HCT116 (cell line): ENCODE data around the gene PLXNC1. TPM values are rescaled to one million over a fixed set of nuclear protein-coding genes. Genes with fewer than 3 reads are reported as not detected.

ENCODE experiments used
- ATAC-seq: fragments of 200-7000 bp; cut with Tn5 transposase; 2 replicates; pipeline ENCODE4 v1.9.1; 2020; ENCODE audit warnings: mild to moderate bottlenecking, moderate library complexity
- BruUV-seq: library from RNA; stranded (reverse); fragments of 400-500 nt; replicated peaks from 2 replicates; lab custom pipeline; 2021; lab: Mats Ljungman, UMichigan
- CTCF ChIA-PET: fragments of 300-600 bp; sonication (Branson Sonifier 250); formaldehyde crosslinking; loops from one replicate; lab custom pipeline; 2021; ENCODE audit warnings: antibody characterized with exemption; lab: Charles Lee
- POLR2A ChIA-PET: fragments of 300-600, 350-600 bp; sonication (Branson Sonifier 250); formaldehyde crosslinking; loops from one replicate; lab custom pipeline; 2021; ENCODE audit warnings: antibody characterized with exemption; lab: Charles Lee
- RAD21 ChIA-PET, 2 experiments: fragments of 300-600 bp; sonication (Branson Sonifier 250); formaldehyde crosslinking; loops; one replicate each; lab custom pipeline; 2023; ENCODE audit warnings: low total read pairs in 2 of 2; ENCODE audit not compliant: uncharacterized antibody in 2 of 2, unreplicated experiment in 2 of 2, low non-redundant PET in 1 of 2; lab: Charles Lee
- DNase-seq: peaks from one replicate; pipeline ENCODE4 v3.0.0-alpha.2; 2010; ENCODE audit warnings: low read depth, low spot score
- H2AFZ ChIP-seq: fragments of 200-600 bp; shearing (Covaris generic), sonication (generic); 2 replicates; pipeline ENCODE4 v1.6.1; 2017; ENCODE audit warnings: low read depth, mixed run types, mixed read lengths, antibody characterized with exemption, low read length; ENCODE audit not compliant: poor library complexity, severe bottlenecking
- H3K27ac ChIP-seq: 2 replicates; pipeline ENCODE4 v1.5.1; 2012; ENCODE audit warnings: low read depth, low read length
- H3K27me3 ChIP-seq: fragments of 200-600 bp; sonication (generic); 2 replicates; pipeline ENCODE4 v1.6.1; 2016; ENCODE audit warnings: mixed run types, low read length, mixed read lengths; ENCODE audit not compliant: insufficient read depth
- H3K36me3 ChIP-seq, 2 experiments: fragments of 200-500 bp in 1 of 2; fragments of 200-600 bp in 1 of 2; sonication (Bioruptor generic) in 1 of 2; sonication (generic) in 1 of 2; 2 replicates each; pipeline versions ENCODE4 v1.5.1 to v1.6.1; 2014 to 2016; ENCODE audit warnings: low read length in 2 of 2, inconsistent platforms in 1 of 2, mixed read lengths in 1 of 2, mixed run types in 1 of 2; ENCODE audit not compliant: insufficient read depth in 2 of 2, control insufficient read depth in 1 of 2
- H3K4me1 ChIP-seq, 2 experiments: fragments of 200-600 bp in 1 of 2; sonication (generic) in 1 of 2; 2 replicates each; pipeline versions ENCODE4 v1.5.1 to v1.6.1; 2012 to 2017; ENCODE audit warnings: low read length in 2 of 2, inconsistent platforms in 1 of 2, mild to moderate bottlenecking in 1 of 2, mixed read lengths in 1 of 2, mixed run types in 1 of 2, moderate library complexity in 1 of 2; ENCODE audit not compliant: insufficient read depth in 2 of 2, control insufficient read depth in 1 of 2
- H3K4me2 ChIP-seq: fragments of 200-600 bp; sonication (generic); 2 replicates; pipeline ENCODE4 v1.6.1; 2017; ENCODE audit warnings: mixed run types, low read length, mixed read lengths
- H3K4me3 ChIP-seq, 2 experiments: fragments of 200-600 bp in 1 of 2; sonication (generic) in 1 of 2; replicated peaks in 1 of 2; 2 replicates each; pipeline ENCODE4 v1.5.1; 2011 to 2016; ENCODE audit warnings: low read length in 2 of 2, control low read depth in 1 of 2, low read depth in 1 of 2, mild to moderate bottlenecking in 1 of 2, mixed read lengths in 1 of 2, mixed run types in 1 of 2
- H3K79me2 ChIP-seq: fragments of 200-600 bp; sonication (generic); 2 replicates; pipeline ENCODE4 v1.6.1; 2017; ENCODE audit warnings: mild to moderate bottlenecking, mixed run types, low read length, moderate library complexity, mixed read lengths; ENCODE audit not compliant: insufficient read depth
- H3K9ac ChIP-seq: fragments of 200-600 bp; sonication (generic); 2 replicates; pipeline ENCODE4 v1.6.1; 2016; ENCODE audit warnings: low read length, mixed read lengths
- H3K9me2 ChIP-seq: fragments of 200-600 bp; sonication (generic), shearing (Covaris generic); 2 replicates; pipeline ENCODE4 v1.6.1; 2017; ENCODE audit warnings: mixed run types, mild to moderate bottlenecking, moderate library complexity; ENCODE audit not compliant: insufficient read depth
- H3K9me3 ChIP-seq, 2 experiments: fragments of 200-500 bp in 1 of 2; fragments of 200-600 bp in 1 of 2; sonication (Bioruptor generic) in 1 of 2; sonication (generic) in 1 of 2; 2 replicates each; pipeline ENCODE4 v1.6.1; 2014 to 2017; ENCODE audit warnings: low read length in 2 of 2, mixed read lengths in 2 of 2, inconsistent platforms in 1 of 2, low read depth in 1 of 2, mild to moderate bottlenecking in 1 of 2, mixed run types in 1 of 2, moderate library complexity in 1 of 2; ENCODE audit not compliant: control insufficient read depth in 1 of 2, insufficient read depth in 1 of 2
- H4K20me1 ChIP-seq: fragments of 200-600 bp; sonication (generic), shearing (Covaris generic); 2 replicates; pipeline ENCODE4 v1.6.1; 2017; ENCODE audit warnings: mixed run types, mild to moderate bottlenecking, moderate library complexity; ENCODE audit not compliant: insufficient read depth
- CEBPB ChIP-seq: IDR thresholded peaks from 2 replicates; pipeline ENCODE4 v1.6.1; 2012; ENCODE audit warnings: low read depth
- EGR1 ChIP-seq: IDR thresholded peaks from 2 replicates; pipeline ENCODE4 v1.6.1; 2012; ENCODE audit warnings: low read depth
- ELF1 ChIP-seq: IDR thresholded peaks from 2 replicates; pipeline ENCODE4 v1.6.1; 2012; ENCODE audit warnings: low read depth, borderline replicate concordance
- EZH2phosphoT487 ChIP-seq: fragments of 200-600 bp; IDR thresholded peaks from 2 replicates; pipeline ENCODE4 v1.6.1; 2018; ENCODE audit warnings: antibody characterized with exemption, borderline replicate concordance
- POLR2A ChIP-seq: IDR thresholded peaks from 2 replicates; pipeline ENCODE4 v1.7.0; 2011; ENCODE audit warnings: borderline replicate concordance; ENCODE audit not compliant: insufficient read depth, insufficient read length; ENCODE audit errors: extremely low read depth
- RAD21 ChIP-seq: IDR thresholded peaks from 2 replicates; pipeline ENCODE4 v1.6.1; 2012; ENCODE audit warnings: low read depth, mild to moderate bottlenecking
- SIN3A ChIP-seq: IDR thresholded peaks from 2 replicates; pipeline ENCODE4 v1.6.1; 2012; ENCODE audit warnings: low read depth
- SP1 ChIP-seq: IDR thresholded peaks from 2 replicates; pipeline ENCODE4 v1.6.1; 2012; ENCODE audit warnings: low read depth
- SRF ChIP-seq: IDR thresholded peaks from 2 replicates; pipeline ENCODE4 v1.6.1; 2012; ENCODE audit warnings: low read depth
- TCF7L2 ChIP-seq: IDR thresholded peaks from 2 replicates; pipeline ENCODE4 v1.7.0; 2011; ENCODE audit warnings: borderline replicate concordance, inconsistent platforms; ENCODE audit not compliant: insufficient read depth, insufficient read length; ENCODE audit errors: extremely low read depth
- YY1 ChIP-seq: IDR thresholded peaks from 2 replicates; pipeline ENCODE4 v1.6.1; 2011; ENCODE audit warnings: low read length, low read depth, moderate library complexity, mild to moderate bottlenecking; ENCODE audit not compliant: insufficient replicate concordance; ENCODE audit errors: extremely low read depth
- ZFX ChIP-seq: fragments of 450-650 bp; IDR thresholded peaks from 2 replicates; pipeline ENCODE4 v1.6.1; 2017
- ZNF274 ChIP-seq: fragments of 200-500 bp; sonication (Bioruptor generic); IDR thresholded peaks from 2 replicates; pipeline ENCODE4 v1.6.1; 2014; ENCODE audit warnings: mild to moderate bottlenecking, low read depth, low read length, inconsistent platforms
- intact Hi-C: fragments of 100-400 bp; cut with micrococcal nuclease; formaldehyde crosslinking; loops from 2 replicates; pipeline ENCODE4 v1.10.0; 2022
- total RNA-seq: library from RNA; stranded (reverse); gene quantifications from one replicate; pipeline ENCODE4 v1.2.1, GENCODE V29; 2021; ENCODE audit not compliant: unreplicated experiment
- TF ChIP-seq, protein P1 (sequence below): IDR thresholded peaks from 2 replicates; pipeline ENCODE4 v1.6.1; 2012; ENCODE audit warnings: low read depth
- TF ChIP-seq, protein P2 (sequence below): IDR thresholded peaks from 2 replicates; pipeline ENCODE4 v1.6.1; 2012
- TF ChIP-seq, protein P3 (sequence below): IDR thresholded peaks from 2 replicates; pipeline ENCODE4 v1.6.1; 2011; ENCODE audit warnings: mild to moderate bottlenecking, low read length, moderate library complexity; ENCODE audit not compliant: insufficient replicate concordance; ENCODE audit errors: extremely low read depth

PLXNC1 gene
- total RNA-seq, 1 experiment from 2014 or later: 0.25 TPM

DNA sequence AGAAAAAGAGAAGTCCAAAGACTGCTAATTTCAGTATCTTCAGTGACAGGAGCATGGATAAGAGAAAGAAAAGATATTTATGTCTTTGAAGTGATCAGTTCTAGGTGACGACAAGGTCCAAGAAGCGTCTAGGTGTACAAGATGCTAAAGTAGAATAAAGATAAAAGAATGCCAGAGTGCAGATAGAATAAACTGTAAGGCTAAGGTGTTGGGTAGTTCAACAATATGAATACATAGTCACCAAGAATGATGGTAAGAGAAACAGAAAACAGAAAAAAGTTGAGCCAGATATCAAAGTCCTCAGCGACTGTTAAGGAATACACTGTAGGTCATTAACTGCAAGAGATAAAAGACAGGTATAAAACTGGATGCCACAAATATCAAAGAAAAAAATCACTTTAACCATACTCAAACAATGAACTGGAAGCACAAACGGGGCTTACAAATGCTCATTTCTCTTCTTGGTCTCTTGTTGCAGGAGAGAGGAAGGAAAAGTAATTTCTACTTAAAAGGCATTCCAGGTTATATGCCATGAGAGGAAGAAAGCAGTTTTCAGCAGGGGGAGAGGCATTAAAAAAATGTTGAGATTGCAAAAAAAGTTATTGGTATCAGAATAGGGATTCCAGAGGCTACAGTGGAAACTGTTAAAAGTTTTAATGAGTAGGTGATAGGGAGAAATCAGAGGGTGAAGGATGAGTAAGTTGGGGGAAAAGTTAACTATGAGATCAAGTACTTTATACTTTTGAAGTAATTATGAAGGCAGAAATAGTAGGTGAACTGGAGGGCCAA, 189.8 kb downstream of the PLXNC1 start:
- no peaks in the 10 kb centered on the region for H3K9me2 ChIP-seq
- H4K20me1 ChIP-seq: no peaks in the 10 kb centered on the region
- H3K79me2 ChIP-seq: no peaks in the 10 kb centered on the region
- ChIA-PET CTCF (no interaction called here), RAD21 (no interaction called here), POLR2A (no interaction called here)
- H3K27me3 ChIP-seq: no peaks in the 10 kb centered on the region
- no peak overlapping the region for H3K4me2 ChIP-seq
- H3K9me3 ChIP-seq: no peaks in the 10 kb centered on the region
- H2AFZ ChIP-seq: no peak overlapping the region
- TF ChIP-seq CEBPB (no peak), ZFX (no peak), POLR2A (no peak), SP1 (no peak), SIN3A (no peak), ZNF274 (no peak), ELF1 (no peak), RAD21 (no peak), YY1 (no peak), EZH2phosphoT487 (no peak), EGR1 (no peak), TCF7L2 (no peak), SRF (no peak)
- TF ChIP-seq, protein P1, sequence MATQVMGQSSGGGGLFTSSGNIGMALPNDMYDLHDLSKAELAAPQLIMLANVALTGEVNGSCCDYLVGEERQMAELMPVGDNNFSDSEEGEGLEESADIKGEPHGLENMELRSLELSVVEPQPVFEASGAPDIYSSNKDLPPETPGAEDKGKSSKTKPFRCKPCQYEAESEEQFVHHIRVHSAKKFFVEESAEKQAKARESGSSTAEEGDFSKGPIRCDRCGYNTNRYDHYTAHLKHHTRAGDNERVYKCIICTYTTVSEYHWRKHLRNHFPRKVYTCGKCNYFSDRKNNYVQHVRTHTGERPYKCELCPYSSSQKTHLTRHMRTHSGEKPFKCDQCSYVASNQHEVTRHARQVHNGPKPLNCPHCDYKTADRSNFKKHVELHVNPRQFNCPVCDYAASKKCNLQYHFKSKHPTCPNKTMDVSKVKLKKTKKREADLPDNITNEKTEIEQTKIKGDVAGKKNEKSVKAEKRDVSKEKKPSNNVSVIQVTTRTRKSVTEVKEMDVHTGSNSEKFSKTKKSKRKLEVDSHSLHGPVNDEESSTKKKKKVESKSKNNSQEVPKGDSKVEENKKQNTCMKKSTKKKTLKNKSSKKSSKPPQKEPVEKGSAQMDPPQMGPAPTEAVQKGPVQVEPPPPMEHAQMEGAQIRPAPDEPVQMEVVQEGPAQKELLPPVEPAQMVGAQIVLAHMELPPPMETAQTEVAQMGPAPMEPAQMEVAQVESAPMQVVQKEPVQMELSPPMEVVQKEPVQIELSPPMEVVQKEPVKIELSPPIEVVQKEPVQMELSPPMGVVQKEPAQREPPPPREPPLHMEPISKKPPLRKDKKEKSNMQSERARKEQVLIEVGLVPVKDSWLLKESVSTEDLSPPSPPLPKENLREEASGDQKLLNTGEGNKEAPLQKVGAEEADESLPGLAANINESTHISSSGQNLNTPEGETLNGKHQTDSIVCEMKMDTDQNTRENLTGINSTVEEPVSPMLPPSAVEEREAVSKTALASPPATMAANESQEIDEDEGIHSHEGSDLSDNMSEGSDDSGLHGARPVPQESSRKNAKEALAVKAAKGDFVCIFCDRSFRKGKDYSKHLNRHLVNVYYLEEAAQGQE: no peak
- TF ChIP-seq, protein P2, sequence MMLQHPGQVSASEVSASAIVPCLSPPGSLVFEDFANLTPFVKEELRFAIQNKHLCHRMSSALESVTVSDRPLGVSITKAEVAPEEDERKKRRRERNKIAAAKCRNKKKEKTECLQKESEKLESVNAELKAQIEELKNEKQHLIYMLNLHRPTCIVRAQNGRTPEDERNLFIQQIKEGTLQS: no peak
- TF ChIP-seq, protein P3, sequence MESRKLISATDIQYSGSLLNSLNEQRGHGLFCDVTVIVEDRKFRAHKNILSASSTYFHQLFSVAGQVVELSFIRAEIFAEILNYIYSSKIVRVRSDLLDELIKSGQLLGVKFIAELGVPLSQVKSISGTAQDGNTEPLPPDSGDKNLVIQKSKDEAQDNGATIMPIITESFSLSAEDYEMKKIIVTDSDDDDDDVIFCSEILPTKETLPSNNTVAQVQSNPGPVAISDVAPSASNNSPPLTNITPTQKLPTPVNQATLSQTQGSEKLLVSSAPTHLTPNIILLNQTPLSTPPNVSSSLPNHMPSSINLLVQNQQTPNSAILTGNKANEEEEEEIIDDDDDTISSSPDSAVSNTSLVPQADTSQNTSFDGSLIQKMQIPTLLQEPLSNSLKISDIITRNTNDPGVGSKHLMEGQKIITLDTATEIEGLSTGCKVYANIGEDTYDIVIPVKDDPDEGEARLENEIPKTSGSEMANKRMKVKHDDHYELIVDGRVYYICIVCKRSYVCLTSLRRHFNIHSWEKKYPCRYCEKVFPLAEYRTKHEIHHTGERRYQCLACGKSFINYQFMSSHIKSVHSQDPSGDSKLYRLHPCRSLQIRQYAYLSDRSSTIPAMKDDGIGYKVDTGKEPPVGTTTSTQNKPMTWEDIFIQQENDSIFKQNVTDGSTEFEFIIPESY: no peak
- no TSS peak for BruUV-seq
- H3K27ac ChIP-seq: no peak overlapping the region
- no peak overlapping the region for H3K9ac ChIP-seq
- no peaks in the 10 kb centered on the region for H3K4me1 ChIP-seq
- no peaks in the 10 kb centered on the region for H3K36me3 ChIP-seq
- ATAC-seq: no peak
- DNase-seq: no peak
- intact Hi-C loops: no loop called here
- no peak overlapping the region for H3K4me3 ChIP-seq
